HepG2 (cell line): ENCODE measurements around the gene ASB9. TPM values are rescaled to one million over a fixed set of nuclear protein-coding genes. Genes with fewer than 3 reads are reported as not detected.
A peak's percentile ranks its signal among the peaks of the same experiment; 100 is the strongest.

ENCODE experiments used
- AHR ChIP-seq: IDR thresholded peaks from 2 replicates; pipeline ENCODE4 v1.6.1; 2018; ENCODE audit warnings: missing genetic modification reagents, missing compliant biosample characterization
- ASH2L ChIP-seq: fragments of 300-600, 200-600 bp; sonication (generic); IDR thresholded peaks from 2 replicates; pipeline ENCODE4 v1.7.0; 2017; ENCODE audit warnings: low read depth, mild to moderate bottlenecking, moderate library complexity, mixed read lengths, low read length; ENCODE audit not compliant: insufficient read length
- ATF4 ChIP-seq, 2 experiments: fragments of 450-650 bp in 1 of 2; sonication (generic) in 1 of 2; formaldehyde crosslinking; IDR thresholded peaks; 2 replicates each; pipeline versions ENCODE4 v1.5.0 to v1.8.0; 2020 to 2022; ENCODE audit warnings: mild to moderate bottlenecking in 1 of 2, missing genetic modification reagents in 1 of 2
- BORCS8-MEF2B ChIP-seq: sonication (generic); formaldehyde crosslinking; IDR thresholded peaks from 2 replicates; pipeline ENCODE4 v1.8.0; 2022; ENCODE audit warnings: mild to moderate bottlenecking, missing genetic modification reagents
- EED ChIP-seq: sonication (generic); formaldehyde crosslinking; IDR thresholded peaks from 2 replicates; pipeline ENCODE4 v1.5.0; 2020; ENCODE audit warnings: mild to moderate bottlenecking, missing genetic modification reagents
- FOXP4 ChIP-seq: sonication (generic); formaldehyde crosslinking; IDR thresholded peaks from 2 replicates; pipeline ENCODE4 v1.4.0; 2020; ENCODE audit warnings: missing genetic modification reagents
- HHEX ChIP-seq: IDR thresholded peaks from 2 replicates; pipeline ENCODE4 v1.6.1; 2016; ENCODE audit warnings: control low read depth
- HNF4G ChIP-seq, 2 experiments: sonication (generic) in 1 of 2; formaldehyde crosslinking in 1 of 2; IDR thresholded peaks; 2 replicates each; pipeline versions ENCODE4 v1.4.0 to v1.6.1; 2011 to 2020; ENCODE audit warnings: borderline replicate concordance in 2 of 2, low read depth in 2 of 2, mild to moderate bottlenecking in 2 of 2, low read length in 1 of 2, missing genetic modification reagents in 1 of 2, moderate library complexity in 1 of 2
- KMT2B ChIP-seq: IDR thresholded peaks from 2 replicates; pipeline ENCODE4 v1.6.1; 2016; ENCODE audit warnings: missing genetic modification reagents, missing compliant biosample characterization
- NCOA2 ChIP-seq: sonication (generic); formaldehyde crosslinking; IDR thresholded peaks from 2 replicates; pipeline ENCODE4 v1.8.0; 2022; ENCODE audit warnings: inconsistent platforms
- NCOA5 ChIP-seq: sonication (generic); formaldehyde crosslinking; IDR thresholded peaks from 2 replicates; pipeline ENCODE4 v1.4.0; 2020; ENCODE audit warnings: missing genetic modification reagents
- SNAPC2 ChIP-seq: sonication (generic); formaldehyde crosslinking; IDR thresholded peaks from 2 replicates; pipeline ENCODE4 v1.8.1; 2022; ENCODE audit warnings: mild to moderate bottlenecking, missing genetic modification reagents
- TARDBP ChIP-seq: sonication (generic); formaldehyde crosslinking; IDR thresholded peaks from 2 replicates; pipeline ENCODE4 v1.8.0; 2022; ENCODE audit warnings: mild to moderate bottlenecking, missing genetic modification reagents
- TCF7 ChIP-seq: sonication (generic); IDR thresholded peaks from 2 replicates; pipeline ENCODE4 v1.6.1; 2016; ENCODE audit warnings: antibody characterized with exemption, low read depth
- TRIM24 ChIP-seq: sonication (generic); formaldehyde crosslinking; IDR thresholded peaks from 2 replicates; pipeline ENCODE4 v1.8.0; 2022; ENCODE audit warnings: mild to moderate bottlenecking, missing genetic modification reagents
- USF2 ChIP-seq, 2 experiments: sonication (generic) in 1 of 2; formaldehyde crosslinking in 1 of 2; IDR thresholded peaks; 2 replicates each; pipeline versions ENCODE4 v1.5.1 to v1.6.1; 2011 to 2020; ENCODE audit warnings: borderline replicate concordance in 1 of 2, low read depth in 1 of 2, low read length in 1 of 2, mild to moderate bottlenecking in 1 of 2, missing genetic modification reagents in 1 of 2, moderate library complexity in 1 of 2
- ZNF160 ChIP-seq: sonication (generic); formaldehyde crosslinking; IDR thresholded peaks from 2 replicates; pipeline ENCODE4 v1.8.0; 2022; ENCODE audit warnings: mild to moderate bottlenecking, inconsistent platforms, missing genetic modification reagents
- ZNF232 ChIP-seq: sonication (generic); formaldehyde crosslinking; IDR thresholded peaks from 2 replicates; pipeline ENCODE4 v1.4.0; 2020; ENCODE audit warnings: missing genetic modification reagents, borderline replicate concordance
- ZNF317 ChIP-seq: sonication (generic); formaldehyde crosslinking; IDR thresholded peaks from 2 replicates; pipeline ENCODE4 v1.5.0; 2020; ENCODE audit warnings: mild to moderate bottlenecking, missing genetic modification reagents
- ZNF564 ChIP-seq: sonication (generic); formaldehyde crosslinking; IDR thresholded peaks from 2 replicates; pipeline ENCODE4 v1.8.1; 2023; ENCODE audit warnings: mild to moderate bottlenecking, missing genetic modification reagents
- ZNF576 ChIP-seq: sonication (generic); formaldehyde crosslinking; IDR thresholded peaks from 2 replicates; pipeline ENCODE4 v1.4.0; 2020; ENCODE audit warnings: mild to moderate bottlenecking, missing genetic modification reagents
- ZNF619 ChIP-seq: sonication (generic); formaldehyde crosslinking; IDR thresholded peaks from 2 replicates; pipeline ENCODE4 v1.4.0; 2020; ENCODE audit warnings: mild to moderate bottlenecking, missing genetic modification reagents
- ZNF792 ChIP-seq: IDR thresholded peaks from 2 replicates; pipeline ENCODE4 v1.6.1; 2016
- ZSCAN21 ChIP-seq: sonication (generic); formaldehyde crosslinking; IDR thresholded peaks from 2 replicates; pipeline ENCODE4 v1.8.0; 2022; ENCODE audit warnings: mild to moderate bottlenecking, missing genetic modification reagents, moderate library complexity, borderline replicate concordance
- polyA plus RNA-seq, 8 experiments: library from polyadenylated mRNA; depleted of rRNA in 3 of 8; stranded (reverse) in 7 of 8; unstranded in 1 of 8; fragments of >200 nt; fragmentation: Illumina TruSeq in 4 of 8; extraction: Trizol in 4 of 8; gene quantifications; 2 replicates each; pipeline versions ENCODE4 v1.2.1 to v1.2.3, GENCODE V29; 2011 to 2016; ENCODE audit warnings: low read depth in 4 of 8, missing spikeins in 1 of 8, mixed read lengths in 1 of 8; ENCODE audit not compliant: insufficient read depth in 1 of 8
- total RNA-seq, 5 experiments: library from RNA; depleted of rRNA; stranded (reverse); fragments of >200 nt; fragmentation: Illumina TruSeq; extraction: Trizol; gene quantifications; 2 replicates each; pipeline ENCODE4 v1.2.3, GENCODE V29; 2016; ENCODE audit warnings: low read depth in 1 of 5

Gene ASB9
- total and polyA plus RNA-seq, 2 of the 13 experiments (the other 11 are each of a cell fraction or from before 2014, with no cell fraction given): 4.2 to 13.8 TPM

GRCh38 chrX:15269618-15270521, at the start of gene ASB9 (continued):
- TF ChIP-seq ASH2L (no peak), EED (CRISPR knock-in tag) (no peak), ZNF564 (CRISPR knock-in tag) (no peak), TRIM24 (CRISPR knock-in tag) (no peak), ZNF160 (CRISPR knock-in tag) (no peak), BORCS8-MEF2B (CRISPR knock-in tag) (0 out of 2 replicates have a peak, but pooled peaks have one; percentile 51), ZNF232 (CRISPR knock-in tag) (no peak), TCF7 (0 out of 2 replicates have a peak, but pooled peaks have one; percentile 10), ZNF792 (CRISPR knock-in tag) (no peak), HHEX (no peak), AHR (CRISPR knock-in tag) (no peak), KMT2B (0 out of 2 replicates have a peak, but pooled peaks have one; percentile 15), ATF4 (CRISPR knock-in tag; IDR thresholded peaks at IDR 0.05) (no peak), ZSCAN21 (CRISPR knock-in tag) (no peak), NCOA5 (CRISPR knock-in tag) (no peak), ZNF317 (CRISPR knock-in tag) (no peak), SNAPC2 (CRISPR knock-in tag) (no peak), FOXP4 (CRISPR knock-in tag) (no peak), USF2 (IDR thresholded peaks at IDR 0.05; ENCODE audit: low read depth, low read length) (no peak), USF2 (CRISPR knock-in tag; IDR thresholded peaks at IDR 0.05; ENCODE audit: borderline replicate concordance) (no peak), ZNF619 (CRISPR knock-in tag) (no peak), HNF4G (IDR thresholded peaks at IDR 0.05; ENCODE audit: borderline replicate concordance, low read depth, low read length) (peak; percentile 51), HNF4G (CRISPR knock-in tag; IDR thresholded peaks at IDR 0.05; ENCODE audit: borderline replicate concordance, low read depth) (no peak), TARDBP (no peak; the same call in 1 of the 2 replicates), NCOA2 (CRISPR knock-in tag) (no peak; the same call in 1 of the 2 replicates), ZNF576 (CRISPR knock-in tag) (no peak)
